H1 (cell line): ENCODE data around the gene FBN2.

Experiments used
- CTCF ChIP-seq, 3 experiments: IDR thresholded peaks; 1 replicate in 2 of 3; 2 replicates in 1 of 3; pipeline versions ENCODE4 v1.5.1 to v1.6.1; 2011; ENCODE audit warnings: low read length in 3 of 3, mild to moderate bottlenecking in 3 of 3, inconsistent platforms in 2 of 3, low read depth in 1 of 3, moderate library complexity in 1 of 3; ENCODE audit not compliant: insufficient read depth in 1 of 3; ENCODE audit errors: control extremely low read depth in 1 of 3
- POLR2A ChIP-seq, 2 experiments: IDR thresholded peaks; 1 replicate in 1 of 2; 2 replicates in 1 of 2; pipeline ENCODE4 v1.6.1; 2011; ENCODE audit warnings: low read depth in 2 of 2, low read length in 2 of 2, mild to moderate bottlenecking in 2 of 2; ENCODE audit errors: control extremely low read depth in 1 of 2
- TEAD4 ChIP-seq: IDR thresholded peaks from 2 replicates; pipeline ENCODE4 v1.6.1; 2012; ENCODE audit warnings: low read depth, low read length, inconsistent platforms, mixed read lengths
- USF2 ChIP-seq: IDR thresholded peaks from 2 replicates; pipeline ENCODE4 v1.6.1; 2011; ENCODE audit warnings: low read length, improper control_type of control experiment

- TF ChIP-seq TEAD4 (no peak), CTCF (IDR thresholded peaks at IDR 0.05; ENCODE audit: control extremely low read depth in 1 of 3, insufficient read depth in 1 of 3, low read depth in 1 of 3, low read length in 3 of 3) (no peak), USF2 (no peak), POLR2A (IDR thresholded peaks at IDR 0.05; ENCODE audit: control extremely low read depth in 1 of 2, low read depth in 2 of 2, low read length in 2 of 2) (no peak)
Observed at GRCh38 chr5:128384068-128384467, 154.0 kb downstream of the FBN2 start.
